ENCODE data around the gene ZNF407.

Gene ZNF407

GRCh38 chr18:74595431-74595830, 2.2 kb upstream of the ZNF407 start:
- Histone ChIP-seq H2AFZ (ENCODE audit: low read depth, low read length) (no peak overlapping the region), H4K20me1 (ENCODE audit: insufficient read depth, low read length) (no peaks in the 10 kb centered on the region; the same call in 1 of the 2 replicates), H3K4me2 (ENCODE audit: insufficient read depth, low read length) (peak overlapping the region; percentile 76), H3K4me3 (ENCODE audit: low read depth in 1 of 2, low read length in 2 of 2) (peak overlapping the region in 1 of 2 experiments; percentile 93; a peak in 1 of 4 replicates), H3K9me3 (ENCODE audit: insufficient read depth, low read length, severe bottlenecking) (no peaks in the 10 kb centered on the region), H3K36me3 (ENCODE audit: insufficient read depth, low read length) (peaks cover 14% of the 10 kb centered on the region), H3K27ac (ENCODE audit: low read length) (no peak overlapping the region), H3K4me1 (ENCODE audit: insufficient read depth, low read length) (peaks cover 37% of the 10 kb centered on the region), H3K79me2 (ENCODE audit: insufficient read depth, low read length) (peaks cover 49% of the 10 kb centered on the region), H3K27me3 (ENCODE audit: insufficient read depth, low read length, poor library complexity) (no peaks in the 10 kb centered on the region), H3K9ac (ENCODE audit: low read depth, low read length) (peak overlapping the region; percentile 86; the same call in 1 of the 2 replicates)
- DNase-seq (no peak), ATAC-seq (ENCODE audit: insufficient read depth, low read depth) (no peak)
- no peak for TF ChIP-seq CTCF (IDR thresholded peaks at IDR 0.05; ENCODE audit: borderline replicate concordance, extremely low read depth, low read length, poor library complexity, severe bottlenecking)
- no peak for TF ChIP-seq EZH2 (IDR thresholded peaks at IDR 0.05; ENCODE audit: borderline replicate concordance, low read depth, low read length, severe bottlenecking)

GRCh38 chr18:74597034-74597661, 522 bp upstream of the ZNF407 start:
- peak; percentile 74 for DNase-seq
- ATAC-seq (ENCODE audit: insufficient read depth, low read depth), result peak; percentile 60
- no peaks in the 10 kb centered on the region for H3K9me3 ChIP-seq (ENCODE audit: insufficient read depth, low read length, severe bottlenecking)
- H2AFZ ChIP-seq (ENCODE audit: low read depth, low read length), result peak overlapping the region; percentile 80
- H3K4me1 ChIP-seq (ENCODE audit: insufficient read depth, low read length), result peaks cover 37% of the 10 kb centered on the region
- peaks cover 8% of the 10 kb centered on the region for H4K20me1 ChIP-seq (ENCODE audit: insufficient read depth, low read length)
- peak overlapping the region; percentile 40 to 93 for H3K4me3 ChIP-seq (ENCODE audit: low read depth in 1 of 2, low read length in 2 of 2)
- H3K27me3 ChIP-seq (ENCODE audit: insufficient read depth, low read length, poor library complexity), result no peaks in the 10 kb centered on the region
- TF ChIP-seq EZH2 (IDR thresholded peaks at IDR 0.05; ENCODE audit: borderline replicate concordance, low read depth, low read length, severe bottlenecking) (no peak), CTCF (IDR thresholded peaks at IDR 0.05; ENCODE audit: borderline replicate concordance, extremely low read depth, low read length, poor library complexity, severe bottlenecking) (no peak)
- peaks cover 14% of the 10 kb centered on the region for H3K36me3 ChIP-seq (ENCODE audit: insufficient read depth, low read length)
- H3K27ac ChIP-seq (ENCODE audit: low read length), result peak overlapping the region; percentile 95
- peak overlapping the region; percentile 86 for H3K9ac ChIP-seq (ENCODE audit: low read depth, low read length)
- H3K79me2 ChIP-seq (ENCODE audit: insufficient read depth, low read length), result peaks cover 66% of the 10 kb centered on the region
- H3K4me2 ChIP-seq (ENCODE audit: insufficient read depth, low read length), result peak overlapping the region; percentile 76

- ATAC-seq (ENCODE audit: insufficient read depth, low read depth) (peak; percentile 77), DNase-seq (peak; percentile 78)
- Histone ChIP-seq H3K36me3 (ENCODE audit: insufficient read depth, low read length) (peaks cover 12% of the 10 kb centered on the region), H3K4me1 (ENCODE audit: insufficient read depth, low read length) (peaks cover 37% of the 10 kb centered on the region), H3K27ac (ENCODE audit: low read length) (peak overlapping the region; percentile 95), H3K79me2 (ENCODE audit: insufficient read depth, low read length) (peaks cover 75% of the 10 kb centered on the region), H3K27me3 (ENCODE audit: insufficient read depth, low read length, poor library complexity) (no peaks in the 10 kb centered on the region), H3K4me2 (ENCODE audit: insufficient read depth, low read length) (peak overlapping the region; percentile 83), H2AFZ (ENCODE audit: low read depth, low read length) (peak overlapping the region; percentile 90), H3K9me3 (ENCODE audit: insufficient read depth, low read length, severe bottlenecking) (no peaks in the 10 kb centered on the region), H3K4me3 (ENCODE audit: low read depth in 1 of 2, low read length in 2 of 2) (peak overlapping the region; percentile 40 to 93; a peak in 3 of 4 replicates), H4K20me1 (ENCODE audit: insufficient read depth, low read length) (peaks cover 12% of the 10 kb centered on the region), H3K9ac (ENCODE audit: low read depth, low read length) (peak overlapping the region; percentile 86)
- TF ChIP-seq EZH2 (IDR thresholded peaks at IDR 0.05; ENCODE audit: borderline replicate concordance, low read depth, low read length, severe bottlenecking), result no peak
- TF ChIP-seq CTCF (IDR thresholded peaks at IDR 0.05; ENCODE audit: borderline replicate concordance, extremely low read depth, low read length, poor library complexity, severe bottlenecking), result peak; percentile 58
Measured at GRCh38 chr18:74598350-74599001, 806 bp downstream of the ZNF407 start.

Measured in DND-41 (cell line).